C1 segment of cervical spinal cord (tissue), 14 donors: ENCODE measurements around the gene KLF5.
"Not testable (repeated sequence)": the region's sequence is repeated elsewhere in the genome, so short reads cannot be mapped to it uniquely, and the experiment has no call there.

Experiments
- DNase-seq, 14 donors: peaks; one replicate each; lab custom pipeline; 2025; lab: John Stamatoyannopoulos, UW

The KLF5 gene

DNA sequence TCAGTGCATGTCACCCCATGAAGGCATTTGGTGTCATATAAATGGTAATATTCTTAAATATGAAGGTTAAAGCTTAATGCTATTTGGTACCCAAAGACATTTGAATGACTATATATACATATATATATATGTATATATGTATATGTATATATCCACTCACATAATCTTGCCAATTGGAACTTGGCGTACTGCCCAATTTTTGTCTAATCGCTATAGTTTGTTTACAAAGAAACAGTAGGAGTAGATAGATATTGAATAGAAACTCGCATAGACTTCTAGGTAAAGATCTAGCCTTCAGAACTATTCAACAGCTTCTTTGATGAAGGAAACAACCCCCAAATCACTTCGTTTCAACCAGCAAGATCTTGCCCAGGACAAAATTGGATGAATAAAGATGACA, 24.1 kb downstream of the KLF5 start:
- no peak for DNase-seq

- no peak for DNase-seq
Measured at GRCh38 chr13:73088332-73088935, 29.6 kb downstream of the KLF5 start.

DNA sequence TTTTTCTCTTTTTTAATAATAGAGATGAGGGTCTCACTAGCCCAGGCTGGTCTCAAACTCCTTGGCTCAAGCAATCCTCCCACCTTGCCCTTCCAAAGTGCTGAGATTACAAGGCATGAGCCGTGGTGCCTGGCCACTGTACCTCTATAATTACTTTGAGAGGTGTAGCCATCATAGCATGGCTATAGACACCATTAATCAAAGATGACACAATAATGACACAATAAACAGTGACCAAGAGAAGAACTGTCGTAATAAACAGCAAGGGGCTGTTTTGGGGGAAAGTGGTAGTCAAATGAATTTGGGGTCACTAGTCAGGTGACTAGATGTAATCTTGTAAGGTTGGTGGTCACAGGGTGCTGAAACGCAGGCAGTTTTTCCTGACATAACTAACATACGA, 30.4 kb downstream of the KLF5 start:
- no peak for DNase-seq

GRCh38 chr13:73090116-73090822, 31.5 kb downstream of the KLF5 start:
- DNase-seq = no peak

- DNase-seq = no peak
Measured at GRCh38 chr13:73090823-73091187, 32.0 kb downstream of the KLF5 start.

GRCh38 chr13:73092829-73093228, 34.0 kb downstream of the KLF5 start:
- no peak for DNase-seq

GRCh38 chr13:73096173-73096572, 37.4 kb downstream of the KLF5 start:
- no peak for DNase-seq

DNA sequence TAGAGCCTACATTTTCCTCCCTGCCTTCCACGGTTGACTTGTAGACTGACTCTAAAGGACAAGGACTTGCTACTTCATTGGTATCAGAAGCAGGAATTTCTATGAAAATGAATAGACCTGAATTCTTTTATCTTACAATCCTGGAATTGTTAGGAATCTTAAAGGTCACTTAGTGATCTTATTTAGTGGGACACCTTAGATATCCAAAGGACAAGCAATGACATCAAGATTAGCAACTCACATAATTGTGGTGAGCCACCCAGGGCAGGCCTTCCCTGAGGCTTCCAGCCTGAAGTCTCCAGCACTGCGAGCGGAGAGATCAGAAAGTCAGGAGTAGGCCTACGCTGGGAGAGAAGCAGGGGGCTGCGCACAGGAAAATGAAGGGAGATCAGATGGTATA, 37.8 kb downstream of the KLF5 start:
- no peak for DNase-seq

GRCh38 chr13:73100781-73101180, 42.0 kb downstream of the KLF5 start:
- DNase-seq = not testable (repeated sequence)

DNA sequence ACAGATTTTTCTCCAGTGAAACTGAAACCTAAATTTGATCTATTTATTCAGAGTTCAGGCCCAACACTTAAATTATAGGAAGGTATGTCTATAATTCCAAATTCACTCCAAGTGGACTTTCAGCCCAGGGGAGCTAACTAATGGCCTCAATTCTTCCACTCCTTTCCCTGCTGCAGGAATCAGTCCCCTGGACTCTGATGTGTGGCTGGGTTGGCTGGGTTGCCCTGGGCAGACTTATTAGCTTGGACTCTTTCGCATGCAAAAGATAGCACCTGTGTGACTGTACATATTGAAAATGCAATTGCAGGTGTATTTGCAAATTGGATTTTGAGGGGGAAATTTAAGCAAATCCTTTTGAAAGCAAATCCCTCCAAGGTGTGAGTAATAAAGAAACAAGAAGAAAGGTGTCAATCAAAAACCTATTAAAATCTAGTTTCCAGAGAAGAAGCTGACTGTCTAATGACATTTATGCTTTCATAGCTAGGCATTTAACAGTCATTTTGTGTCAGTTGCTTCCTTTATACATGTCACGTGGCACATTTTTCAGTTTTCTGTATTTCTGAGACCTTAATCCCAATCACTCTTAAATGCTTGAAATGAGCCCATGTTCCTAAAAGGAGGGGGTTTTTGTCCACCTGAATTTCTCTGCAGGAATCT, 42.7 kb downstream of the KLF5 start:
- DNase-seq = no peak

GRCh38 chr13:73103238-73103637, 44.4 kb downstream of the KLF5 start:
- no peak for DNase-seq

DNA sequence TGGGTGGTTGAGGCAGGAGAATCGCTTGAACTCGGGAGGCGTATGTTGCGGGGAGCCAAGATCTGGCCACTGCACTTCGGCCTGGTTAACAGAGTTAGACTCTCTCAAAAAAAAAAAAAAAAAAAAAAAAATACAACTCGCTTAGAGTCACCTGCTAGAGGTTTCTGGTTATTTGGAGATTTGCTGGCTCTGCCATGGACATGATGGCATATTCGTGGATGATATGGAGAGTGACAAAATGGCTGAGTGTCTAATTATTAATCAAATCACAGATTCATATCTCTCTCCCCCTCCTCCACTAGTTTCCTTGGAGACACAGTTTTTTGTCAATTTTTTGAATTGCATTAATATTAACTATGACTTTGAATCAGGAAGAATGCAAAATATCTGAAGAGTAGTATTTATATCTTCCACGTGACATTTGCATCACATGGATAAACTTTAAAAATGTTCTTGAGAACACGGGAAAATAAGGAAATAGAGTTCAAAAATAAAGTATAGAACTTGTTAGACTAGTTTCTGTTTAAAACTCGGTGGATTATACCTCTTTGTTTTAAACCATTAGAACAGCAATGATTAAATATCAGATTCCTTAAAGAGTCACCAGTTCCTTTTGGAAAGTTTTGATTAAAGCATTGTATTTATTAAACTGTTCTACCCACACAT, 47.8 kb downstream of the KLF5 start:
- DNase-seq = no peak

- no peak for DNase-seq
Measured at GRCh38 chr13:73107481-73107880, 48.7 kb downstream of the KLF5 start.

- DNase-seq = no peak
Measured at GRCh38 chr13:73107970-73108369, 49.2 kb downstream of the KLF5 start.

DNA sequence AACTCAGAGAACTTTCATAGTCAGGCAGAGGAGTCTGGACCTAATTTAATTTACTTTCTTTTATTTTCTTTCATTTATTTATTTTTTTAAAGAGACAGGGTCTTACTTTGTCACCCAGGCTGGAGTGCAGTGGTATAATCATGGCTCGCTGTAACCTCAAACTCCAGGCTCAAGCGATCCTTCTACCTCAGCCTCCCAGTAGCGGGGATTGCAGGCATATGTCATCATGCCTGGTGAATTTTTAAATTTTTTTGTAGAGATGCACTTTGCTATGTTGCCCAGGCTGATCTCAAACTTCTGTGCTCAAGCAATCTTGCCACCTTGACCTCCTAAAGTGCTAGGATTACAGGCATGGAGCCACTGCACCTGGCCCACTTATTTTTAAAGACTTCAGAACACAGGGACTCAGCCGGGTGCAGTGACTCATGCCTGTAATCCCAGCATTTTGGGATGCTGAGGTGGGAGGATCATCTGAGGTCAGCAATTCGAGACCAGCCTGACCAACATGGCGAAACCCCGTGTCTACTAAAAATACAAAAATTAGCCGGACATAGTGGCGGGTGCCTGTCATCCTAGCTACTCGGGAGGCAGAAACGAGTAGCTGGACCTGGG, 50.6 kb downstream of the KLF5 start:
- DNase-seq = no peak

- no peak for DNase-seq
Measured at GRCh38 chr13:73109969-73110368, 51.2 kb downstream of the KLF5 start.

- no peak for DNase-seq
Measured at GRCh38 chr13:73110814-73111213, 52.0 kb downstream of the KLF5 start.

GRCh38 chr13:73111331-73111730, 52.5 kb downstream of the KLF5 start:
- no peak for DNase-seq

GRCh38 chr13:73119612-73120011, 60.8 kb downstream of the KLF5 start:
- no peak for DNase-seq
